ENCODE measurements around the gene SLC24A4. TPM values are rescaled to one million over a fixed set of nuclear protein-coding genes. Genes with fewer than 3 reads are reported as not detected.

Gene SLC24A4
- total RNA-seq, 1 donor from 2014 or later = 0.34 TPM

- TF ChIP-seq, protein P1, sequence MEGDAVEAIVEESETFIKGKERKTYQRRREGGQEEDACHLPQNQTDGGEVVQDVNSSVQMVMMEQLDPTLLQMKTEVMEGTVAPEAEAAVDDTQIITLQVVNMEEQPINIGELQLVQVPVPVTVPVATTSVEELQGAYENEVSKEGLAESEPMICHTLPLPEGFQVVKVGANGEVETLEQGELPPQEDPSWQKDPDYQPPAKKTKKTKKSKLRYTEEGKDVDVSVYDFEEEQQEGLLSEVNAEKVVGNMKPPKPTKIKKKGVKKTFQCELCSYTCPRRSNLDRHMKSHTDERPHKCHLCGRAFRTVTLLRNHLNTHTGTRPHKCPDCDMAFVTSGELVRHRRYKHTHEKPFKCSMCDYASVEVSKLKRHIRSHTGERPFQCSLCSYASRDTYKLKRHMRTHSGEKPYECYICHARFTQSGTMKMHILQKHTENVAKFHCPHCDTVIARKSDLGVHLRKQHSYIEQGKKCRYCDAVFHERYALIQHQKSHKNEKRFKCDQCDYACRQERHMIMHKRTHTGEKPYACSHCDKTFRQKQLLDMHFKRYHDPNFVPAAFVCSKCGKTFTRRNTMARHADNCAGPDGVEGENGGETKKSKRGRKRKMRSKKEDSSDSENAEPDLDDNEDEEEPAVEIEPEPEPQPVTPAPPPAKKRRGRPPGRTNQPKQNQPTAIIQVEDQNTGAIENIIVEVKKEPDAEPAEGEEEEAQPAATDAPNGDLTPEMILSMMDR (IDR thresholded peaks at IDR 0.05; ENCODE audit: partially characterized antibody, unreplicated experiment) = no peak
- DNase-seq = no peak
- peaks cover 4% of the 10 kb centered on the region for H3K27me3 Mint-ChIP-seq (ENCODE audit: unreplicated experiment)
- no peak overlapping the region for H3K4me3 Mint-ChIP-seq (ENCODE audit: unreplicated experiment)
- peaks cover 5% of the 10 kb centered on the region for H3K4me1 Mint-ChIP-seq (ENCODE audit: low read depth, unreplicated experiment)
- no peak overlapping the region for H3K27ac Mint-ChIP-seq (ENCODE audit: unreplicated experiment)
- peaks cover 3% of the 10 kb centered on the region for H3K9me3 Mint-ChIP-seq (ENCODE audit: unreplicated experiment)
- H3K36me3 Mint-ChIP-seq (ENCODE audit: unreplicated experiment) = peaks cover 18% of the 10 kb centered on the region
Observed at GRCh38 chr14:92435154-92435553, 112.2 kb downstream of the SLC24A4 start.

- Mint-ChIP-seq H3K36me3 (ENCODE audit: unreplicated experiment) (peaks cover 18% of the 10 kb centered on the region), H3K27me3 (ENCODE audit: unreplicated experiment) (peaks cover 4% of the 10 kb centered on the region), H3K4me3 (ENCODE audit: unreplicated experiment) (no peak overlapping the region), H3K27ac (ENCODE audit: unreplicated experiment) (no peak overlapping the region), H3K9me3 (ENCODE audit: unreplicated experiment) (peaks cover 3% of the 10 kb centered on the region), H3K4me1 (ENCODE audit: low read depth, unreplicated experiment) (no peaks in the 10 kb centered on the region)
- TF ChIP-seq, protein P1 (IDR thresholded peaks at IDR 0.05; ENCODE audit: partially characterized antibody, unreplicated experiment) = no peak
- no peak for DNase-seq
Observed at GRCh38 chr14:92436115-92436776, 113.3 kb downstream of the SLC24A4 start.

- Mint-ChIP-seq H3K36me3 (ENCODE audit: unreplicated experiment) (peaks cover 17% of the 10 kb centered on the region), H3K4me3 (ENCODE audit: unreplicated experiment) (no peak overlapping the region), H3K9me3 (ENCODE audit: unreplicated experiment) (no peaks in the 10 kb centered on the region), H3K27me3 (ENCODE audit: unreplicated experiment) (peaks cover 4% of the 10 kb centered on the region), H3K27ac (ENCODE audit: unreplicated experiment) (no peak overlapping the region), H3K4me1 (ENCODE audit: low read depth, unreplicated experiment) (no peaks in the 10 kb centered on the region)
- TF ChIP-seq, protein P1 (IDR thresholded peaks at IDR 0.05; ENCODE audit: partially characterized antibody, unreplicated experiment) = no peak
- no peak for DNase-seq
Observed at GRCh38 chr14:92437309-92437708, 114.3 kb downstream of the SLC24A4 start.

DNA sequence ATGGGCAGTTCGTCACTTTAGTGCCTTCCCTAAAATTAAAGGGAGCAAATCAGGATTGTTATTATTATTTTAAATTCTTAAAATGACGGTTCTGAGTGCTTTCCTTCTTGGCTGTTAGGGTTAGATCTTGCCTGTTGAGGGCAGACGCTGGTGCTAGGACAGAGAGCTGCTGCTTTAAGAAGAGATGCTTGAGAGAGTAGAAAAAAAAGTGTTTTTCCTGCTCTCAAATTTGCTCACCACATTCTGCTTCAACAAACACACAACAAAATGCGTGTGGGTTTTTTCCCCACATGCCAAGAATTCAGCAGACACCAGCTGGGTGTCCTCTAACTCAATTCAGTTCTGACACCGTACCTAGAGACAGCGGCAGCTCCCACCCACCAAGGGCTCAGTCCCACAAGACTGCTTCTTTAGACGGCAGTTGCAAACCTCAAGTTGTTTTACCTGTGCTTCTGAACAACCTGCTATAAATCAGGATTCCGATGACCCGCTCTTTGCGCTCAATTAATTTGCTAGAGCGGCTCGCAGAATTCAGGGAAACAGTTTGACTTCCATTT is 114.8 kb downstream of the SLC24A4 start:
- Mint-ChIP-seq H3K27me3 (ENCODE audit: unreplicated experiment) (peaks cover 4% of the 10 kb centered on the region), H3K9me3 (ENCODE audit: unreplicated experiment) (no peaks in the 10 kb centered on the region), H3K27ac (ENCODE audit: unreplicated experiment) (no peak overlapping the region), H3K36me3 (ENCODE audit: unreplicated experiment) (peaks cover 12% of the 10 kb centered on the region), H3K4me1 (ENCODE audit: low read depth, unreplicated experiment) (no peaks in the 10 kb centered on the region), H3K4me3 (ENCODE audit: unreplicated experiment) (no peak overlapping the region)
- DNase-seq = no peak
- TF ChIP-seq, protein P1 (IDR thresholded peaks at IDR 0.05; ENCODE audit: partially characterized antibody, unreplicated experiment) = no peak

All from glutamatergic neuron (in vitro differentiated cells).